Measurements from ENCODE around the gene GSPT1.
A peak's percentile ranks its signal among the peaks of the same experiment; 100 is the strongest.
"Not testable (repeated sequence)": the region's sequence is repeated elsewhere in the genome, so short reads cannot be mapped to it uniquely, and the experiment has no call there.

GSPT1 gene

GRCh38 chr16:11857161-11857560 lies 58.6 kb downstream of the GSPT1 start:
- no peak for DNase-seq (ENCODE audit: low read depth)

- no peak for DNase-seq (ENCODE audit: low read depth)
These were observed 63.5 kb downstream of the GSPT1 start for GRCh38 chr16:11852092-11852809.

GRCh38 chr16:11851294-11852091 lies 64.3 kb downstream of the GSPT1 start, which contains the start of gene RSL1D1:
RSL1D1 (minus strand) TSS chr16:11851542; CDS start chr16:11851512, 30 bp downstream.
- peak; percentile 94 for DNase-seq (ENCODE audit: low read depth)

- no peak for DNase-seq (ENCODE audit: low read depth)
These were observed 66.9 kb downstream of the GSPT1 start for GRCh38 chr16:11848842-11849241.

GRCh38 chr16:11844499-11844898 lies 71.3 kb downstream of the GSPT1 start:
- DNase-seq (ENCODE audit: low read depth) = no peak

GRCh38 chr16:11843861-11844260 lies 71.9 kb downstream of the GSPT1 start:
- no peak for DNase-seq (ENCODE audit: low read depth)

GRCh38 chr16:11843206-11843605 lies 72.5 kb downstream of the GSPT1 start:
- DNase-seq (ENCODE audit: low read depth) = no peak

GRCh38 chr16:11841026-11841425 lies 74.7 kb downstream of the GSPT1 start:
- no peak for DNase-seq (ENCODE audit: low read depth)

- no peak for DNase-seq (ENCODE audit: low read depth)
These were observed 79.0 kb downstream of the GSPT1 start for GRCh38 chr16:11836650-11837244.

GRCh38 chr16:11835891-11836649 lies 79.7 kb downstream of the GSPT1 start:
- DNase-seq (ENCODE audit: low read depth) = no peak

GRCh38 chr16:11835309-11835708 lies 80.4 kb downstream of the GSPT1 start:
- DNase-seq (ENCODE audit: low read depth) = no peak

GRCh38 chr16:11833951-11834695 lies 81.6 kb downstream of the GSPT1 start:
- DNase-seq (ENCODE audit: low read depth) = no peak

GRCh38 chr16:11828696-11829095 lies 87.1 kb downstream of the GSPT1 start:
- no peak for DNase-seq (ENCODE audit: low read depth)

GRCh38 chr16:11825520-11826165 lies 90.1 kb downstream of the GSPT1 start:
- not testable (repeated sequence) for DNase-seq (ENCODE audit: low read depth)

- no peak for DNase-seq (ENCODE audit: low read depth)
These were observed 91.4 kb downstream of the GSPT1 start for GRCh38 chr16:11824362-11824761.

GRCh38 chr16:11823645-11824044 lies 92.1 kb downstream of the GSPT1 start:
- DNase-seq (ENCODE audit: low read depth) = not testable (repeated sequence)

- no peak for DNase-seq (ENCODE audit: low read depth)
These were observed 96.0 kb downstream of the GSPT1 start for GRCh38 chr16:11819798-11820197.

GRCh38 chr16:11818970-11819369 lies 96.8 kb downstream of the GSPT1 start:
- not testable (repeated sequence) for DNase-seq (ENCODE audit: low read depth)
